Stimulated activated CD4-positive, alpha-beta T cell treated with anti-CD3 and anti-CD28 coated beads, Interleukin-4, amount 100 ng/mL, for 48 hours (primary cell): Measurements from ENCODE around the gene EIF4G3.
"Not testable (repeated sequence)": the region's sequence is repeated elsewhere in the genome, so short reads cannot be mapped to it uniquely, and the experiment has no call there.

Experiments
- DNase-seq, 2 donors: peaks; one replicate each; pipeline ENCODE4 v3.0.0-alpha.2; 2020; ENCODE audit warnings: low read depth in 2 of 2

The EIF4G3 gene

DNA sequence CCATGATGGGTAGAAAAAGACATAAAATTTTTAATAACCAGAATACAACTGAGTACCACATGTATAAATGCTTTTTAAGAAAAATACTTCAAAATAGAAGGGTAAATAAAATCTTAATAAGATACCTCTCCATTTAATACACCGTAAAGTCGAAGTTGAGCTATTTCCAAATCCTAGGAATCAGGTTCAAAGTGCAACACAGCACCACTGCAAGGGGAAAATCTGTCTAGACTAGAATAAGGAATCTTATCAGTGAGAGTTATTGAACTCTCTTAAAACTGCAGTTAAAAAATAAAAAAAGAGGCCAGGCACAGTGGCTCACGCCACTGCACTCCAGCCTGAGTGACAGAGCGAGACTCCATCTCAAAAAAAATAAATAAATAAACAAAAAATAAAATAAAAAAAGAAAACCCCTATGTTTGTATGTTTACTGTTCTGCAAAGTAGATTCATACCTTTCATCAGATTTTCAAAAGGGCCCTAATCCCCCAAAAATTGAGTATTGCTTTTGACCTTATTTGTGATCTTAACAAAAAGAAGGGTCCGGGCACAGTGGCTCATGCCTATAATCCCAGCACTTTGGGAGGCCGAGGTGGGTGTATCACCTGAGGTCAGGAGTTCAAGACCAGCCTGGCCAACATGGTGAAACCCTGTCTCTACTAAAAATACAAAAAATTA is 109.0 kb downstream of the EIF4G3 start:
- no peak for DNase-seq

DNA sequence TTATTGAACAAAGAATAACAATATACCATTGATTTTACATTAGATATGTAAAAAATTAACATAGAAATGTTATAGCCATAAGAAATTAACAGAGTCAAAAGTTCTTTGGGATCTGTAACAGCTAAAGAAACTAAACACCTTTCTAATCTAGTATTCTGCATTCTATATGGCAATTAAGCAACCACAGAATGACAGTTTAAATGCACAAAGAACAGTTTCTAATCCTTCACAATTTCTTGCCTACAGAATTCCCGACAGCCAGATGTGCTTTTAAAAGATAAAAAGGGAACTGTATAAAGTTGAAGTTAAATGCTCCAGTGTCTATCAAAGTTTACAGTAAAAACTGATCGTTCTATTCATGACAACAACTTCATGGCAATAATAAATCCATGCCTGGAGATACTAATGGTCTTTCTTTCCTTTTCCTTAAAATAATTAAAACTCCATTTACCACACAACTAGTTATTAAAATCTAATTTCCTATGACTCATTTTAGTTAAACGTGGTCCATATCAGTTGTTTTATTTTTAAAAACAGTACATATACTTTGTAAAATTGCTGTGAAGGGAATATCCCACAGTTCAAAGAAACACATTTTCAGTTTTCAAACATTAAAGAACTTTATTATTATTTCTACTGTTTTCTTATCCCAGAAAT is 110.2 kb downstream of the EIF4G3 start:
- DNase-seq = no peak

DNA sequence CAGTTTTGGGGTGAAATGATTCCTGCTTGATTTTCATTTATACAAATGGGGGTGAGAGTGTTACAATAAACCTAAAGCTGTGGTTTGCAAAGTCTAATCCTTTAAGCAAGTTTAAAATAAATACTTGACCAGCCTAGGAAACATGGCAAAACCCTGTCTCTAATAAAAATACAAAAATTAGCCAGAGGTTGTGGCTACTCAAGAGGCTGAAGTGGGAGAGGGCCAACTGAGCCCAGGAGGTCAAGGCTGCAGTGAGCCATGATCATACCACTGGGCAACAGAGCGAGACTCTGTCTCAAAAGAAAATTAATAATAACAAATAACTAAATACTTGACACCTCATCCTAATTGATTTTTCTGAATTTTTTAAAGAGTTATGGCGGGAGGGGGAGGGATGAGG is 110.8 kb downstream of the EIF4G3 start:
- no peak for DNase-seq

DNA sequence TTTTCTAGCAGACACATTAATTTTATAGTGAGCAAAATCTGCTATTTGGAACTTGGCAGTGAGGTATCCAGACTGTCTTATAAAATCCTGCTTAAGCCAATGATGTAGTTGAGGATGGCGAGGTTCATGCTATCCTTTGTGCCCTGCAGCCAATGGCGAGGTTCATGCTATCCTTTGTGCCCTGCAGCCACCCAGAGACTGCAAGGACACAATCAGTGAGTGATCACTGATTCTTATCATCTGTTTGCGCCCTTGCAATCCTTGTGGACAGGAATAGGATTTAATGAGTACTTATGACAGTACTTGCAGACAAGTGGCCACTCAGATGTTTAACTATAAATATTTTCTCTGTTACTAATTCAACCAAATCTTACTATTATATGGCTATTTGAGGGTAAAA is 112.6 kb downstream of the EIF4G3 start:
- no peak for DNase-seq

DNA sequence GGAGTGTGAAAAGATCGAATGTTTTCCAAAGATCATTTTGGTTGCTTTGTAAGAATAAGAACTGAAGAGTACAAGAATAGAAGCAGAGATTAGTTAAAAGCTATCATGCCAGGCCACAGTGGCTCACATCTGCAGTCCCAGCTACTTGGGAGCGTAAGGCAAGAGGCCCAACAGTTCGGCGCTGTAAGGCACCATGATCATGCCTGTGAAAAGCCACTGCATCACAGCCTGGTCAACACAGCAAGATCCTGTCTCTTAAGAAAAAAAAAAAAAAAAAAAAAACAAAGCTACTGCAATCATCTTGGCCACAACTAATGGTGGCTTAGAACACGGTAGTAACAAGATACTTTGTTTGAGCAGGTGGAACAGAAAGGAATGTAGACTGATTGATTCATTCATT is 116.2 kb downstream of the EIF4G3 start:
- no peak for DNase-seq

DNA sequence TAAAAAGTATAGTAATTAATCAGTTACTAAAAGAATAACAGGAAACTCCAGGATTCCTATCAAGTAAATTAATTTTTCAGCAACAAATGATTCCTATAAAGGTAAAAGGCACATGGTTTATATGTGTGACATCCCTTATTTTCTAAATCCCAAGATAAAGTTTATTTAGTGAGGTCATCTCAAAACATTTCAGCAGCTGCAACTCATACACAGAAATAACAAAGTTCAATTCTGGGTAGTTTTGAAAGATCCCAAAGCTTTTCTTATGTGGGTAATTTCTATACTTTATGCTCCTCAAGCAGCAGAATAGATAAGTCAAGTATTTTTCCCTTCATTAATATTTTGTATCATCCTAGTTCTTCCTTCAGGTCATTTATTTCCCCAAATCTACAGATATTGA is 117.7 kb downstream of the EIF4G3 start:
- no peak for DNase-seq

DNA sequence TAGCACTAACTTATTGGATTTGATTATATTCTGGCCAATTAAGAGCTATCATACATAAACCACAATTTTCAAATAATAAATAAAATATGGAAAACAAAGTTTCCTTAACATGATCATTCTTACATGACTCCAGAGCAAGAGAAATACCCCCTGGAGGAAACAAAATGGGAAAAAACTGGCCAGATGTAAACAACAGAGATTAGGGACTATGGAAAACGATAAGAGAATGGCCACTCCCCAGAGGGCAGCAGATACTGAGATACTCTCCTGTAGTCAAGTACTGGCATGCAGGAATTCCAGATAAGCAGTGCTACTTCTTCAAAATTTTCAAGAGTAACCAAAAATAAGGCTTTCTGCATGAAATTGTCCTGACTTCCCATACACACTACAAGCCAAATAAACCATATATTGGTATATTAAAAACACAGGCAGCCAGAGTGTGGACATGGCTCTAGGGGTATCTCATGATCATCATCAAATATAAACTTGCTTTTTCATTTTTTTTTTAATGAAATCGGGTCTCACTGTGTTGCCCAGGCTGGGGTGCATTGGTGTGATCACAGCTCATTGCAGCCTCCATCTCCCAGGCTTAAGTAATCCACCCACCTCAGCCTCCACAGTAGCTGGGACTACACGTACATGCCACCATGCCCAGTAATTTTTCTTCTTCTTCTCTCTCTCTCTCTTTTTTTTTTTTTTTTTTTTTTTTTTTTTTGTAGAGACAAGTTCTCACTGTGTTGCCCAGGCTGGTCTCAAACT is 118.5 kb downstream of the EIF4G3 start:
- no peak for DNase-seq

DNA sequence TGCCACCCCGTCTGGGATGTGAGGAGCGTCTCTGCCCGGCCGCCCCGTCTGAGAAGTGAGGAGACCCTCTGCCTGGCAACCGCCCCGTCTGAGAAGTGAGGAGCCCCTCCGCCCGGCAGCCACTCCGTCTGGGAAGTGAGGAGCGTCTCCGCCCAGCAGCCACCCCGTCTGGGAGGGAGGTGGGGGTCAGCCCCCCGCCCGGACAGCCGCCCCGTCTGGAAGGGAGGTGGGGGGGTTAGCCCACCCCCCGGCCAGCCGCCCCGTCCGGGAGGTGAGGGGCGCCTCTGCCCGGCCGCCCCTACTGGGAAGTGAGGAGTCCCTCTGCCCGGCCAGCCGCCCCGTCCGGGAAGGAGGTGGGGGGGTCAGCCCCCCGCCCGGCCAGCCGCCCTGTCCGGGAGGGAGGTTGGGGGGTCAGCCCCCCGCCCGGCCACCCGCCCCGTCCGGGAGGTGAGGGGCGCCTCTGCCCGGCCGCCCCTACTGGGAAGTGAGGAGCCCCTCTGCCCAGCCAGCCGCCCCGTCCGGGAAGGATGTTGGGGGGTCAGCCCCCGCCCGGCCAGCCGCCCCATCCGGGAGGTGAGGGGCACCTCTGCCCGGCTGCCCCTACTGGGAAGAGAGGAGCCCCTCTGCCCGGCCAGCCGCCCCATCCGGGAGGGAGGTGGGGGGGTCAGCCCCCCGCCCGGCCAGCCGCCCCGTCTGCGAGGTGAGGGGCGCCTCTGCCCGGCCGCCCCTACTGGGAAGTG is 123.3 kb downstream of the EIF4G3 start:
- DNase-seq = not testable (repeated sequence)

DNA sequence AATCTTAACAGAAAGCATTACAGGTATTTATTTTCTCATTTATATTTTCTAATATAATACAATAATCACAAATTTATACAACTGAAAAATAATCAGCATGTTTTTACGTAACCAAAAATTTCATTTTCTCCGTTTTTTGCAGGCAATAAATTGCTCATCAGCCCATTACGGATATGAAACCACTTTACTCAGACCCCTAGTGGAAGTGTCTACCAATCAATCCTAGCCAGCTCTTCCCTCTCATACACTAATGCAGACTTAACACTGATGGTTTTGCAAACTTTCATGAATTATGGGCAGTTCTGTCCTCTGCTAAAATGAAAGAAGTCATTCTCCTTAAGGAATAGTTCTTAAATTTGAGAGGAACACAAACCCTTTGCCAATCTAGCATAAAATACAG is 124.7 kb downstream of the EIF4G3 start:
- no peak for DNase-seq

DNA sequence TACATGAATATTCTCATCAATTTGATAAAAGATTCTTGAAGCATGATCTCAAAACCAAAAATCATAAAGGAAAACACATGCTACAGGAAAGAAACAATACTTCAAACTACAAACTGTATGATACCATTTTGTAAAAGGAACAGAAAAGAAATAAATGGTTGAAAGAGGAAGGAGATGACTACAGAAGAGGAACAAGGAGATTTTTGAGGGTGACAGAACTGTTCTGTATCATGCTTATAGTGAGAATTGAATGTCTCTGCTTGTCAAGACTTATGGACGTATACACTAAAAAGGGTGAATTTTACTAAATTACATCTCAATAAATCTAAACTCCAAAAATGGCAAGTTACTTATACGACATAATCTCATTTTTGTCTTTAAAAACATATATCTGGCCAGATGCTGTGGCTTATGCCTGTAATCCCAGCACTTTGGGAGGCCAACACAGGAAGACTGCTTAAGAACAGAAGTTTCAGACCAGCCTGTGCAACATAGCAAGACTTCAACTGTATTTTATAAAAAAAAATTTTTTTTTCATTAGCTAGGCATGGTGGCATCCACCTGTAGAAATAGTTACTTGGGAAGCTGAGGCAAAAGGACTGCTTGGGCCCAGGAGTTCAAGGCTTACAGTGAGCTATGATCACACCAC is 125.4 kb downstream of the EIF4G3 start:
- DNase-seq = no peak

DNA sequence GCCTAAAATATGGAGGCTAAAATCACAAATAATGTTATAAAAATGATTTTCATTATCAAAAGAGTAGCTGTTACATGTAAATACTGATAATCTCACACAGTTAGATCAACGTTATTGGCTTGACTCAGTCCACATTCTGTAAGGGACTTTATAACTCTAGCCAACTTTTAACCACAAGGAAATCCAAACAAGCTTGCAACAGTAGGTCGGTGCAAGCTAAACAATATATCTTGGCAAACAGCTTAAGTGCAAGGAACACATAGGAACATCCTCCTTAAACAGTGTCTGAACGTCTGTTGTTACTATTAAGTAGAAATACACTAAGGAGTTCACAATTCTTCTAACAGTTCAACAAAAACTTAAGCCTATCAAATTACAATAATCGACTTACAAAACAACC is 126.7 kb downstream of the EIF4G3 start:
- DNase-seq = no peak

DNA sequence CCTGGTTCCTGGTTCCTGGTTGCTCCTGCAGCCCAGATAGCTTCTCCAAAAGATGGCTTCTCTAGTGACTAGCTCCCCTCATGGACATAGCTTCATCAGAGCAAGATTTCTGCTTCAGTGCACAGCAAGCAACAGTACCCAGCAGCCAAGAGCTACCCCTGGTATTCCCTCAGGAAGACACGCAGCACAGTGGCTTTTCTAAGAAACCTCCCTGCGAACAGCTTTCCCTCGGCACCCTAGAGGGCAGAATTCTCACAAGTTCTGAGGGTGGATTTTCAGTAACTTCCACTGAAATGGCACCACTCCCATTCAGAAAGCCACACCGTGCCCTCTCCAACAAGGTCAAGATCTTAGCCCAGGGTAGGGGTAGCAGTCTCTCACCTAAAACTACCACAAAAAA is 128.2 kb downstream of the EIF4G3 start:
- DNase-seq = no peak

DNA sequence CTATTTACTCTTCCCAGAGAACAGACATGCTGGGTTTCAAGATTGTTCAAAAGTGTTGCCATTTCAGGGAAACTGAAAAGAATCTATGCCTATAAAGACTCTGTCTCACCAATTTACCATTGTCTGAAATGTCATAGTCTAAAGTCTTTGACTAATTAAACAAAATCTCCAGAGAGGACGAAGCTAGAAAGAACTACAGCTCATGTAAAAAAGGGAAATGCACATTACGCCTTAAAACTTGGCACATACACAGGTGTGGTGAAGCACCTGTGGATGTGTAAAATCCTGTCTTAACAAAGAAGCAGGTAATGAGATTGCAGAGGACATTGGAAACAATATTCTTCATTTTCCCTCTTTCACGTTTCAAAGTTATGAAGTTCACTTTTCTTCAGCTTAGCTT is 130.6 kb downstream of the EIF4G3 start:
- DNase-seq = no peak

DNA sequence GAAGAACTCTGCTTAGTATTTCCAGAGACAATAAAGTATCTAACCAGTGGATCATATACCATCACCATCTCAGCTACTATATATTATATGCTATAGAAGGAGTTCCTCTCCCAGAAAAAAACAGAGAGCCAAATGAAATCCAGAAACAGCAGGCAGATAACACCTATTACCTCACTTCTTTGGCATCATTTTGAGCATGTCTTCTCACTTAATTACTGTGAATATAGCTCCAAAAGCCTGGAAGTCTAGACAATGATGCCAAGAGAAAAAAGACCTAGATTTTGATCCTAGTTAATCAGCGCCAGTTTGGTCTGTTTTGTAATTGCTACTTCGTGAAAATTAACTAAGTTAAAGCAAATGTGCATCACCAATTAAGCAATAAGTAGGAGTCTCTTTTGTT is 131.3 kb downstream of the EIF4G3 start:
- DNase-seq = no peak

DNA sequence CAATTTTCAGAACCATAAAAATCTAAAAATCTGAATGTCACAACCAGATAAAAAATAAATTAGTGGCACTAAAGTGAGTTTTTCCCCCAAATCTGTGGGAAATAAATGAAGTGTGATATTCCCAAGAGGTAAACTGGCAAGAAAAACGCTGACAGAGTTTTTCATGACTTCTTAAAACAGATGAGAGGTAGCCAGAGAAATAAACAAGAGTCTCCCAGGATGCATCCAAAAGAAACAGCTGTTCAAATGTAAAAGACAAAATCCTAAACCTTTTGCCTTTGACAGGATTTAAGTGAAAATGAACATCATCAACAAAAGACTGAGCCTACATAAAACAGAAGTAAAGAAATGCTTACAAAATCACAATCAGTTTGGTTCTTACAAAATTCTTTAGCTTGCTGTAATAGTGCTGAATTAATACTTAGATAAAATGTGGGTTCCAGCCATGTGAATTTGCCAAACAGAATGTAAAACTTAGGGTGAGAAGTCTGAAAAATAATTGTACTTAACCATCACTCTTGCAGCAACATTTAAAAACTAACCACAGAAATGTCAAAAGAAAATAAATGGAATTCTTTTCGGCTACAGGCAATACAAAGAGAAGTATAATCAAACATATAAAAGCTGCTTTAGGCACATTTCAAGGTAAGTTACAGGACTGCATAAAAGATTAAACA is 133.6 kb downstream of the EIF4G3 start:
- DNase-seq = no peak

DNA sequence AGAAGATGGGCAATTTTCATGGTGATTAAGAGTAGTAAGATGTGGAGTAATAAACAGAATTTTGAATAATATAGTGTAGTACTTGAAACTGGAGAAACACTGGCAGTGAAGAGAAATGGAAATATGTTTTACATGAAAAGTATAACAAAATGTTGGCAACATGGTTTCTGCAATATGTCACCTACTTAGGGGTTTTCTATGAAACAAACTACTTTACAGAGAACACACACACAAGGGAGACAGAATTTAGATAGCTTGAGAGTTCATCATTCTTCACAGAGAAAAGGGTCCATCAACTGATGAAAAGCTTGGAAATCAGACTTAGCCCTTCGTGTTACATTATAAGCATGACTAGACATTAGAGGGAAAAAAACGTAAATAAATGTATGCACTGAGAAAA is 135.2 kb downstream of the EIF4G3 start:
- DNase-seq = no peak

DNA sequence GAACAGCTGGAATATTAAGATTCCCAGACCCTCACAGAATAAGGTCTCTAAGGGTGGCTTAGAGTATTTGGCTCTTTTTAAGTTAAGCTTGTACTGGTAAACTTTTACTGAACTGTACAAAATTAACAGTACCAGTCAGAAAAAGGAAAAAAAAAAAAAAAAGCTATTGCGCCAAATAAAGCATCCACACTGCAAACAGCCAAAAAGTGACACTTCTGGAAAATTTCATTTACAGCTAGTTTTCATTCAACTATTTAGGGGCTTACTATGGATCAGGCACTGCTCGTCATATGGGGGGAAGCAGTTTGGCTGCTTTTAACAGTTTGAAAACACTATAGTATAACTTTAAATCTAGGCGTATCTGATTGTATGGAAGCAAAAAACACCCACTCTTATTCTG is 139.6 kb downstream of the EIF4G3 start:
- DNase-seq = no peak

DNA sequence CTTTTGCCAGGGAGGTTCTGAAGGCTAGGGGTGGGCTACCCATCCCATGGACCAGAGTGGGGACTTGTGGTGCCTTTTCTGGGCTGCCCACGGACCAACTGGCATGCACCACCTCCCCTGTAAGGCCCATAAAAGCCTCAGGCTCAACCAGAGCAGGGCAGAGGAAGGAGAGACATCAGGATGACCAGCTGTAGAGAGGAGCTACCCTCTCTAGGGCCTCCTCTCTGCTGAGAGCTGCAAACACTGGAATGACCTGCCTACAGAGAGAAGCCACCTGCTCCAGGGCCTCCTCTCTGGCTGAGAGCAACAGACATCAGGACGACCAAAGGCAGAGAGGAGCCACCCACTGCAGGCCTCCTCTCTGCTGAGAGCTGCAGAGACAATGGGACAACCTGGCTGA is 140.9 kb downstream of the EIF4G3 start:
- DNase-seq = no peak

DNA sequence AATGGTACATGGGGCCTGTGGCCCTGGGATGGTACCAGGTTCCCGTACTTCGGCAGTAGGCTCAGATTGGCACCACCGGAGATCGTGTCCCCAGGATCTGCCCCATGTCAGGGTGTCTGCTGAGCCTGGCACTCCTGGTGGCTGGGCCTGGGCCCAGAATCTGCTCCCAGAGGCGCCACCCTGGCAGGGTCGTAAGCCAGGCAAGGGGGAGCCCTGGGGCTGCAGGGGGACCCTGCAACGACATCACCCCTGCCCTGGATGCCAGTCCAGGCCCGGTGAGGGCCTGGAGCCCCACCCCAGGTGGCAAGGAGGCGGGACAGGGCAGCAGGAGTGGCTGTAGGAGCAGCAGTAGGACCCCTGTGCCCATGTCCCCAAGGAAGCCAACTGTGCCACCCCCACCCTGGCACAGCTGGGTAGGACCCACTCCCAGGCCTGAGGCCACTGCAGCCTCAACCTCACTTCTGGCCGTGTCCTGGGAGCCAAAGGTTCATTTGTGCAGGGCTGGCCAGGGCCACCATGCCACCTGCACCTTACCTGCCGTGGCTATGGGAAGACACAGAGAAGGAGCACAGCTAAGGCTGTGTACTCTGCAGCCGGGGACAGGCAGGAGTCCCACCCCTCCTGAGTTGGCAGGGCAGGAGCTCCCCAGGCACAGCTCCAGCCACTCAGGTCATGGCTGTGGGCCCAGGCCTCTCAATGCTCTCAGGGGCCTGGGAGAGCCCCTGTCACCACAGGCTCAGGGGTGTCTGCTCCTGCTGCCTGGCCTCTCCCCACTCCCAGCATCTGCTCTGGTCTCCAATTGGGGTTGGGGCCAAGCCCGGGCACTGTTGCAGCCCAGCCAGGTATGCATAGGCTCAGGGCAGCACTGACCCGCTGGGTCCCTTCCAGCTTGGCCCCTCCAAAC is 141.7 kb downstream of the EIF4G3 start:
- no peak for DNase-seq

DNA sequence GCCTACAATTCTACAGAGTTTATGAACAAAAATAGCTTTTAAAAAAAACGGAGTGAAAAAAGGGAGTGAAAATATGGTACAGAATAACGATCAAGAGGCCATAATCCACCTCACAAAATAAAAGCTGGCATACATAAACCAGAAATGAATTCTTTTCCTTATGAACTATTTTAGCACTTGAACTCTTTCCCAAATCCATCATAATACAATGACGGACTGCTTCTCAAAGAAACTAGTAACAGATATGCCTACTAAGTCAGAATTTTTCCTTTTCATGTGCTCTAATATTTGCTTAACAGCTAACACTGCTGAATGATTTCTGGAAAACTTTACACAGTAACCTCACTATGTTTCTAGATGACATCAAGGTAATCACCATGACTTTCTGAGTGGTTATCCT is 144.0 kb downstream of the EIF4G3 start:
- no peak for DNase-seq
